ENCODE results near the gene SP1. TPM values are rescaled to one million over a fixed set of nuclear protein-coding genes. Genes with fewer than 3 reads are reported as not detected.
A peak's percentile ranks its signal among the peaks of the same experiment; 100 is the strongest.
"Not testable (repeated sequence)": the region's sequence is repeated elsewhere in the genome, so short reads cannot be mapped to it uniquely, and the experiment has no call there.

Gene SP1
- total RNA-seq, 1 donor from 2014 or later = 69.5 TPM

DNA sequence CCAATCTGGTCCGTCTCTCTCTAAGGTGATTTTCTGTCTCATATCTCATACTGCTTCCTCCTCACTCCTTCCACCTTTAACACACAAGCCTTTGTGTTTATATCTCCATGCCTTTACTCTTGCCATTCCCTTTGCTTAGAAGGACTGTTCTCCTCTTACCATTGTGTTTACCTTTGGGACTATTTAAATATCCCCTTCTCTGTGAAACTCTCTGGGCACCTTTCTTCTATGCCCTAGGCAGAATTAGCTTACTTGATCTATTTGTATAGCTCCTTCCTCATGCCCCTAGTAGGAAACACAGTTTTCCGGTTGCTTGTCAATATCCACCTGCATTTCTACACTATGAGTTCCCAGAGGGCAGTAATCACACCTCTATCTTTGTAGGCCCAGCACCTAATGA is 39.8 kb downstream of the SP1 start:
- Mint-ChIP-seq H3K36me3 (ENCODE audit: low read depth, unreplicated experiment) (peaks cover 4% of the 10 kb centered on the region), H3K4me1 (ENCODE audit: unreplicated experiment) (peaks cover 38% of the 10 kb centered on the region), H3K27ac (ENCODE audit: unreplicated experiment) (peak overlapping the region; percentile 79), H3K4me3 (ENCODE audit: unreplicated experiment) (peak overlapping the region; percentile 32), H3K9me3 (ENCODE audit: unreplicated experiment) (no peaks in the 10 kb centered on the region), H3K27me3 (ENCODE audit: unreplicated experiment) (peaks cover 11% of the 10 kb centered on the region)
- TF ChIP-seq CTCF (IDR thresholded peaks at IDR 0.05; ENCODE audit: unreplicated experiment) = no peak
- DNase-seq (ENCODE audit: low spot score) = no peak

DNA sequence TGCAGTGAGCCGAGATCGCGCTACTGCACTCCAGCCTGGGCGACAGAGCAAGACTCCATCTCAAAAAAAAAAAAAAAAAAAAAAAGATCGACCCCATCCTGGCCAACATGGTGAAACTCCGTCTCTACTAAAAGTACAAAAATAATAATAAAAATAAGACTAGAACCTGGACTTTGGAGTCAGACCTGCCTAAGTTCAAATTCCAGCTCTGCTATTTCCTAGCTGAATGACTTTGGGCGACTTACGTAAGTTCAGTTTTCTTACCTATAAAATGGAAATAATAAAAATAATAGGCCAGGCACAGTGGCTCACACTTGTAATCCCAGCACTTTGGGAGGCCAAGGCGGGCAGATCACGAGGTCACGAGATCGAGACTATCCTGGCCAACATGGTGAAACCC is 42.3 kb downstream of the SP1 start:
- peaks cover 18% of the 10 kb centered on the region for H3K4me1 Mint-ChIP-seq (ENCODE audit: unreplicated experiment)
- DNase-seq (ENCODE audit: low spot score); H3K9me3 Mint-ChIP-seq (ENCODE audit: unreplicated experiment); H3K4me3 Mint-ChIP-seq (ENCODE audit: unreplicated experiment); H3K27ac Mint-ChIP-seq (ENCODE audit: unreplicated experiment); H3K27me3 Mint-ChIP-seq (ENCODE audit: unreplicated experiment); H3K36me3 Mint-ChIP-seq (ENCODE audit: low read depth, unreplicated experiment): not testable (repeated sequence)

GRCh38 chr12:53423597-53423996 is 43.6 kb downstream of the SP1 start, which contains the start of gene AMHR2:
AMHR2 (plus strand) TSS chr12:53423855; CDS start chr12:53423935, 80 bp downstream.
- Mint-ChIP-seq H3K9me3 (ENCODE audit: unreplicated experiment) (no peaks in the 10 kb centered on the region), H3K27me3 (ENCODE audit: unreplicated experiment) (peaks cover 7% of the 10 kb centered on the region), H3K36me3 (ENCODE audit: low read depth, unreplicated experiment) (peaks cover 4% of the 10 kb centered on the region), H3K4me3 (ENCODE audit: unreplicated experiment) (no peak within 1 kb of the TSS), H3K4me1 (ENCODE audit: unreplicated experiment) (peaks cover 18% of the 10 kb centered on the region), H3K27ac (ENCODE audit: unreplicated experiment) (peak within 1 kb of the TSS; percentile 24)
- no peak for DNase-seq (ENCODE audit: low spot score)
- TF ChIP-seq CTCF (IDR thresholded peaks at IDR 0.05; ENCODE audit: unreplicated experiment) = no peak

GRCh38 chr12:53424626-53425514 is 44.9 kb downstream of the SP1 start:
- no peak overlapping the region for H3K27ac Mint-ChIP-seq (ENCODE audit: unreplicated experiment)
- H3K9me3 Mint-ChIP-seq (ENCODE audit: unreplicated experiment) = no peaks in the 10 kb centered on the region
- DNase-seq (ENCODE audit: low spot score) = no peak
- no peaks in the 10 kb centered on the region for H3K36me3 Mint-ChIP-seq (ENCODE audit: low read depth, unreplicated experiment)
- H3K4me1 Mint-ChIP-seq (ENCODE audit: unreplicated experiment) = peaks cover 8% of the 10 kb centered on the region
- TF ChIP-seq CTCF (IDR thresholded peaks at IDR 0.05; ENCODE audit: unreplicated experiment) = no peak
- no peak overlapping the region for H3K4me3 Mint-ChIP-seq (ENCODE audit: unreplicated experiment)
- H3K27me3 Mint-ChIP-seq (ENCODE audit: unreplicated experiment) = peaks cover 2% of the 10 kb centered on the region

- H3K9me3 Mint-ChIP-seq (ENCODE audit: unreplicated experiment) = no peaks in the 10 kb centered on the region
- no peaks in the 10 kb centered on the region for H3K36me3 Mint-ChIP-seq (ENCODE audit: low read depth, unreplicated experiment)
- no peak overlapping the region for H3K27ac Mint-ChIP-seq (ENCODE audit: unreplicated experiment)
- DNase-seq (ENCODE audit: low spot score) = no peak
- H3K4me3 Mint-ChIP-seq (ENCODE audit: unreplicated experiment) = no peak overlapping the region
- H3K4me1 Mint-ChIP-seq (ENCODE audit: unreplicated experiment) = peaks cover 5% of the 10 kb centered on the region
- TF ChIP-seq CTCF (IDR thresholded peaks at IDR 0.05; ENCODE audit: unreplicated experiment) = no peak
- H3K27me3 Mint-ChIP-seq (ENCODE audit: unreplicated experiment) = peaks cover 2% of the 10 kb centered on the region
These were observed 45.7 kb downstream of the SP1 start for GRCh38 chr12:53425515-53426150.
